ENCODE results near the gene PITPNC1. TPM values are rescaled to one million over a fixed set of nuclear protein-coding genes. Genes with fewer than 3 reads are reported as not detected.

Gene PITPNC1
- total and polyA plus RNA-seq, 2 of the 13 experiments (the other 11 are each of a cell fraction or from before 2014, with no cell fraction given): 4.1 to 5.7 TPM

DNA sequence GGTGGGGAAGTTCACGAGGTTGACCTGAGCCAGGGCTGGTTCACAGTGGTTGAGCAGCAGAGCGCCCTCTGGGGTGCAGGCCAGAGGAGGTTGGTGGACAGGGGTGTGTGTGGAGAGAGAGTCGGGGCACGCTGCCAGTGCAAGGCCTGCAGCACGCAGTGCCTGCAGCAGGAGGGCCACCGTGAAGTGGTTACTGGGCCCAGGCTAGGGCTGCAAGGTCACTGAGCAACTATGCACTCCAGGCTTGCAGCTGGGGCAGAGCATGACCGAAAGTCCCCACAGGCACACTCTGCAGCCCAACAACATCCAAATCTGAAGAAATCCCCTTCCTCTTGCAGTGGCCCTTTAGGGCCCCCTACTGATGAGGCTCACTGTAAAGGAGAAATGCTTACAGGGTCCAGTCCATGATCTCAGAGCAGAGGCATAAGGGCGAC, 251.5 kb downstream of the PITPNC1 start (continued):
- TF ChIP-seq HMGXB4 (CRISPR knock-in tag; IDR thresholded peaks at IDR 0.05; ENCODE audit: borderline replicate concordance in 1 of 2, low read depth in 1 of 2) (peak; percentile 81 to 90), IRF2 (CRISPR knock-in tag; IDR thresholded peaks at IDR 0.05) (0 out of 2 replicates have a peak, but pooled peaks have one; percentile 15), PAWR (CRISPR knock-in tag; IDR thresholded peaks at IDR 0.05; ENCODE audit: borderline replicate concordance) (0 out of 2 replicates have a peak, but pooled peaks have one; percentile 39), NCOA2 (CRISPR knock-in tag; IDR thresholded peaks at IDR 0.05) (peak; percentile 13; the same call in 1 of the 2 replicates), ZBTB7B (CRISPR knock-in tag; IDR thresholded peaks at IDR 0.05) (0 out of 2 replicates have a peak, but pooled peaks have one; percentile 26), TEAD3 (CRISPR knock-in tag; optimal IDR thresholded peaks at IDR 0.05; ENCODE audit: borderline replicate concordance) (peak; percentile 27), ZNF749 (CRISPR knock-in tag; IDR thresholded peaks at IDR 0.05; ENCODE audit: borderline replicate concordance) (no peak), HNF1A (IDR thresholded peaks at IDR 0.05; ENCODE audit: low read depth) (no peak), HNF1A (CRISPR knock-in tag; IDR thresholded peaks at IDR 0.05; ENCODE audit: borderline replicate concordance) (peak; percentile 50), ZNF280B (CRISPR knock-in tag; IDR thresholded peaks at IDR 0.05; ENCODE audit: borderline replicate concordance) (peak; percentile 56; the same call in 1 of the 2 replicates), ZNF501 (CRISPR knock-in tag; IDR thresholded peaks at IDR 0.05) (0 out of 2 replicates have a peak, but pooled peaks have one; percentile 46), DRAP1 (CRISPR knock-in tag; IDR thresholded peaks at IDR 0.05) (0 out of 2 replicates have a peak, but pooled peaks have one; percentile 19), GATAD2A (CRISPR knock-in tag; IDR thresholded peaks at IDR 0.05) (0 out of 2 replicates have a peak, but pooled peaks have one; percentile 37), ZMYM4 (CRISPR knock-in tag; IDR thresholded peaks at IDR 0.05) (peak; percentile 50; the same call in 1 of the 2 replicates), ZNF556 (CRISPR knock-in tag; IDR thresholded peaks at IDR 0.05; ENCODE audit: borderline replicate concordance) (peak; percentile 70; the same call in 1 of the 2 replicates), ARID2 (CRISPR knock-in tag; IDR thresholded peaks at IDR 0.05; ENCODE audit: borderline replicate concordance) (no peak)
- TF ChIP-seq, protein P1, sequence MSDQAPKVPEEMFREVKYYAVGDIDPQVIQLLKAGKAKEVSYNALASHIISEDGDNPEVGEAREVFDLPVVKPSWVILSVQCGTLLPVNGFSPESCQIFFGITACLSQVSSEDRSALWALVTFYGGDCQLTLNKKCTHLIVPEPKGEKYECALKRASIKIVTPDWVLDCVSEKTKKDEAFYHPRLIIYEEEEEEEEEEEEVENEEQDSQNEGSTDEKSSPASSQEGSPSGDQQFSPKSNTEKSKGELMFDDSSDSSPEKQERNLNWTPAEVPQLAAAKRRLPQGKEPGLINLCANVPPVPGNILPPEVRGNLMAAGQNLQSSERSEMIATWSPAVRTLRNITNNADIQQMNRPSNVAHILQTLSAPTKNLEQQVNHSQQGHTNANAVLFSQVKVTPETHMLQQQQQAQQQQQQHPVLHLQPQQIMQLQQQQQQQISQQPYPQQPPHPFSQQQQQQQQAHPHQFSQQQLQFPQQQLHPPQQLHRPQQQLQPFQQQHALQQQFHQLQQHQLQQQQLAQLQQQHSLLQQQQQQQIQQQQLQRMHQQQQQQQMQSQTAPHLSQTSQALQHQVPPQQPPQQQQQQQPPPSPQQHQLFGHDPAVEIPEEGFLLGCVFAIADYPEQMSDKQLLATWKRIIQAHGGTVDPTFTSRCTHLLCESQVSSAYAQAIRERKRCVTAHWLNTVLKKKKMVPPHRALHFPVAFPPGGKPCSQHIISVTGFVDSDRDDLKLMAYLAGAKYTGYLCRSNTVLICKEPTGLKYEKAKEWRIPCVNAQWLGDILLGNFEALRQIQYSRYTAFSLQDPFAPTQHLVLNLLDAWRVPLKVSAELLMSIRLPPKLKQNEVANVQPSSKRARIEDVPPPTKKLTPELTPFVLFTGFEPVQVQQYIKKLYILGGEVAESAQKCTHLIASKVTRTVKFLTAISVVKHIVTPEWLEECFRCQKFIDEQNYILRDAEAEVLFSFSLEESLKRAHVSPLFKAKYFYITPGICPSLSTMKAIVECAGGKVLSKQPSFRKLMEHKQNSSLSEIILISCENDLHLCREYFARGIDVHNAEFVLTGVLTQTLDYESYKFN (CRISPR knock-in tag; conservative IDR thresholded peaks at IDR 0.05): no peak
